ENCODE data around the gene ANK2.

DNA sequence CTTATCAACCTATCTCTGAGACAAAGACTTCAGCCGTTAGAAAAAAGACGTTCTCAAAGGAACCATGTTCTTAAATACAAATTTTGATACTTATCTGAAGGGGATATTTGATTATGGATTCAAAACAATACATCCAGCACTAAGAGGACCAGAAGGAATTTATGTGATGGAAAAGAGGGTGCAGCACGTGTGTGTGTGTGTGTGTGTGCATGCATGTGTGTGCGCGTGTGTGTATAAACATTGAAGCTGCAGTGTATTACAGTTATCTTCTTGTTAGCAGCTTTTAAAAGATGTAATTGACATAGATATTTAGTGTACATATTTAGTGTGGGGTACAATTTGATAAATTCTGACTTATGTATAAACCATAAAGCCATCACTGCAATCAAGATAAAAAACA is 44.9 kb downstream of the ANK2 start:
- TF ChIP-seq, protein P1, sequence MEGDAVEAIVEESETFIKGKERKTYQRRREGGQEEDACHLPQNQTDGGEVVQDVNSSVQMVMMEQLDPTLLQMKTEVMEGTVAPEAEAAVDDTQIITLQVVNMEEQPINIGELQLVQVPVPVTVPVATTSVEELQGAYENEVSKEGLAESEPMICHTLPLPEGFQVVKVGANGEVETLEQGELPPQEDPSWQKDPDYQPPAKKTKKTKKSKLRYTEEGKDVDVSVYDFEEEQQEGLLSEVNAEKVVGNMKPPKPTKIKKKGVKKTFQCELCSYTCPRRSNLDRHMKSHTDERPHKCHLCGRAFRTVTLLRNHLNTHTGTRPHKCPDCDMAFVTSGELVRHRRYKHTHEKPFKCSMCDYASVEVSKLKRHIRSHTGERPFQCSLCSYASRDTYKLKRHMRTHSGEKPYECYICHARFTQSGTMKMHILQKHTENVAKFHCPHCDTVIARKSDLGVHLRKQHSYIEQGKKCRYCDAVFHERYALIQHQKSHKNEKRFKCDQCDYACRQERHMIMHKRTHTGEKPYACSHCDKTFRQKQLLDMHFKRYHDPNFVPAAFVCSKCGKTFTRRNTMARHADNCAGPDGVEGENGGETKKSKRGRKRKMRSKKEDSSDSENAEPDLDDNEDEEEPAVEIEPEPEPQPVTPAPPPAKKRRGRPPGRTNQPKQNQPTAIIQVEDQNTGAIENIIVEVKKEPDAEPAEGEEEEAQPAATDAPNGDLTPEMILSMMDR (IDR thresholded peaks at IDR 0.05): no peak
- TF ChIP-seq EZH2 (IDR thresholded peaks at IDR 0.05): no peak
